H1 (cell line): ENCODE measurements around the gene RAB39A.

ENCODE experiments used
- CBX8 ChIP-seq: fragments of 300-800, 300-1000 bp; sonication (generic); IDR thresholded peaks from 2 replicates; pipeline ENCODE4 v1.7.1; 2016; ENCODE audit warnings: low read depth, low read length, borderline replicate concordance
- CHD1 ChIP-seq: IDR thresholded peaks from 2 replicates; pipeline ENCODE4 v1.6.1; 2012; ENCODE audit warnings: low read depth, low read length, improper control_type of control experiment
- CTCF ChIP-seq, 3 experiments: IDR thresholded peaks; 1 replicate in 2 of 3; 2 replicates in 1 of 3; pipeline versions ENCODE4 v1.5.1 to v1.6.1; 2011; ENCODE audit warnings: low read length in 3 of 3, mild to moderate bottlenecking in 3 of 3, inconsistent platforms in 2 of 3, low read depth in 1 of 3, moderate library complexity in 1 of 3; ENCODE audit not compliant: insufficient read depth in 1 of 3; ENCODE audit errors: control extremely low read depth in 1 of 3
- EZH2 ChIP-seq: fragments of 200-600 bp; sonication (generic); IDR thresholded peaks from 2 replicates; pipeline ENCODE4 v1.7.1; 2012; ENCODE audit warnings: low read depth, mild to moderate bottlenecking, moderate library complexity, low read length, inconsistent platforms; ENCODE audit not compliant: severe bottlenecking
- GTF2F1 ChIP-seq: IDR thresholded peaks from 2 replicates; pipeline ENCODE4 v1.6.1; 2012; ENCODE audit warnings: low read depth, low read length, improper control_type of control experiment, borderline replicate concordance
- JUN ChIP-seq: IDR thresholded peaks from 2 replicates; pipeline ENCODE4 v1.6.1; 2011; ENCODE audit warnings: low read depth, mild to moderate bottlenecking, improper control_type of control experiment, low read length
- POLR2A ChIP-seq, 2 experiments: IDR thresholded peaks; 1 replicate in 1 of 2; 2 replicates in 1 of 2; pipeline ENCODE4 v1.6.1; 2011; ENCODE audit warnings: low read depth in 2 of 2, low read length in 2 of 2, mild to moderate bottlenecking in 2 of 2; ENCODE audit errors: control extremely low read depth in 1 of 2
- POLR2AphosphoS5 ChIP-seq: IDR thresholded peaks from 2 replicates; pipeline ENCODE4 v1.6.1; 2011; ENCODE audit warnings: low read depth, low read length
- RAD21 ChIP-seq, 2 experiments: IDR thresholded peaks in 1 of 2; conservative IDR thresholded peaks in 1 of 2; 2 replicates each; pipeline ENCODE4 v1.6.1; 2011; ENCODE audit warnings: low read depth in 2 of 2, low read length in 2 of 2, improper control_type of control experiment in 1 of 2, inconsistent platforms in 1 of 2, mild to moderate bottlenecking in 1 of 2, moderate library complexity in 1 of 2
- RFX5 ChIP-seq: IDR thresholded peaks from 2 replicates; pipeline ENCODE4 v1.6.1; 2011; ENCODE audit warnings: low read depth, low read length, improper control_type of control experiment, borderline replicate concordance
- SP1 ChIP-seq: IDR thresholded peaks from 2 replicates; pipeline ENCODE4 v1.6.1; 2011; ENCODE audit warnings: low read depth, low read length
- SUZ12 ChIP-seq: fragments of 200-600 bp; sonication (generic); IDR thresholded peaks from 2 replicates; pipeline ENCODE4 v1.6.1; 2012; ENCODE audit warnings: mild to moderate bottlenecking, inconsistent platforms, low read length, moderate library complexity, mixed read lengths
- ZNF274 ChIP-seq: IDR thresholded peaks from 2 replicates; pipeline ENCODE4 v1.7.0; 2012; ENCODE audit warnings: low read length, borderline replicate concordance; ENCODE audit errors: extremely low read depth

- no peak for TF ChIP-seq SUZ12
- no peak for TF ChIP-seq SP1
- TF ChIP-seq CTCF (IDR thresholded peaks at IDR 0.05; ENCODE audit: control extremely low read depth in 1 of 3, insufficient read depth in 1 of 3, low read depth in 1 of 3, low read length in 3 of 3) = no peak
- TF ChIP-seq RFX5 = no peak
- TF ChIP-seq GTF2F1 = no peak
- TF ChIP-seq POLR2AphosphoS5 = no peak
- no peak for TF ChIP-seq ZNF274
- TF ChIP-seq RAD21 (IDR thresholded peaks at IDR 0.05 in 1 of 2, conservative IDR thresholded peaks at IDR 0.05 in 1 of 2; ENCODE audit: low read depth in 2 of 2, low read length in 2 of 2) = no peak
- TF ChIP-seq CHD1 = no peak
- TF ChIP-seq CBX8 = no peak
- no peak for TF ChIP-seq JUN
- no peak for TF ChIP-seq EZH2
- no peak for TF ChIP-seq POLR2A (IDR thresholded peaks at IDR 0.05; ENCODE audit: control extremely low read depth in 1 of 2, low read depth in 2 of 2, low read length in 2 of 2)
These were observed 6.3 kb upstream of the RAB39A start for GRCh38 chr11:107921997-107922396.
